DND-41 (cell line): Measurements from ENCODE around the gene MICAL2.

Source experiments
- EZH2 ChIP-seq: IDR thresholded peaks from 3 replicates; pipeline ENCODE4 v1.6.1; 2012; ENCODE audit warnings: borderline replicate concordance, low read depth, mild to moderate bottlenecking, moderate library complexity, low read length, inconsistent platforms; ENCODE audit not compliant: severe bottlenecking
- TF ChIP-seq, protein P1 (sequence below): IDR thresholded peaks from 2 replicates; pipeline ENCODE4 v1.5.1; 2012; ENCODE audit warnings: borderline replicate concordance, low read length, moderate library complexity, mild to moderate bottlenecking; ENCODE audit not compliant: poor library complexity, severe bottlenecking; ENCODE audit errors: extremely low read depth

DNA sequence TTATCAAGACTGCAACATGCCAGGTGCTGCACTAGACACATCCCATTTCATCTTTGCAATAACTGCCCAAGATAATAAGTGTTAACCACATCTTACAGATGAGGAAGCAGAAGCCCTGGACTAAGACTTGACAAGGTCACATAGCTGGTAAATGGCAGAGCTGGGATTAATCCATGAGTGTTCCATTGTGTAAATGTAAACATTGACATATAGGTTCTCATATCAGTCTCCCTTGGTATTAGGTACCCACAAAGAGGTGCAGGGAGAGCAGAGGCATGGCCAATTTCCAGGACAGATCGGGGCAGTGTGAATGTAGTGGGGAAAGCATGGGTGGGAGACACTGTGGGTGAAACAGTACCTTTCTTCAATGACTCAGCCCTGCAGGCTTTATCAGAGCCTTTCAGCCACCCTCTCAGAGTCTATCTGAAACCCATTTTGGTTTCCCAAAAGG lies 17.9 kb downstream of the MICAL2 start:
- TF ChIP-seq, protein P1, sequence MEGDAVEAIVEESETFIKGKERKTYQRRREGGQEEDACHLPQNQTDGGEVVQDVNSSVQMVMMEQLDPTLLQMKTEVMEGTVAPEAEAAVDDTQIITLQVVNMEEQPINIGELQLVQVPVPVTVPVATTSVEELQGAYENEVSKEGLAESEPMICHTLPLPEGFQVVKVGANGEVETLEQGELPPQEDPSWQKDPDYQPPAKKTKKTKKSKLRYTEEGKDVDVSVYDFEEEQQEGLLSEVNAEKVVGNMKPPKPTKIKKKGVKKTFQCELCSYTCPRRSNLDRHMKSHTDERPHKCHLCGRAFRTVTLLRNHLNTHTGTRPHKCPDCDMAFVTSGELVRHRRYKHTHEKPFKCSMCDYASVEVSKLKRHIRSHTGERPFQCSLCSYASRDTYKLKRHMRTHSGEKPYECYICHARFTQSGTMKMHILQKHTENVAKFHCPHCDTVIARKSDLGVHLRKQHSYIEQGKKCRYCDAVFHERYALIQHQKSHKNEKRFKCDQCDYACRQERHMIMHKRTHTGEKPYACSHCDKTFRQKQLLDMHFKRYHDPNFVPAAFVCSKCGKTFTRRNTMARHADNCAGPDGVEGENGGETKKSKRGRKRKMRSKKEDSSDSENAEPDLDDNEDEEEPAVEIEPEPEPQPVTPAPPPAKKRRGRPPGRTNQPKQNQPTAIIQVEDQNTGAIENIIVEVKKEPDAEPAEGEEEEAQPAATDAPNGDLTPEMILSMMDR, result no peak
- TF ChIP-seq EZH2, result no peak
